HCT116 (cell line): ENCODE data around the gene VAT1. TPM values are rescaled to one million over a fixed set of nuclear protein-coding genes. Genes with fewer than 3 reads are reported as not detected.

Experiments
- ATAC-seq: fragments of 200-7000 bp; cut with Tn5 transposase; 2 replicates; pipeline ENCODE4 v1.9.1; 2020; ENCODE audit warnings: mild to moderate bottlenecking, moderate library complexity
- Bru-seq: library from RNA; stranded (reverse); fragments of 400-500 nt; gene quantifications from one replicate; lab custom pipeline; 2021; lab: Mats Ljungman, UMichigan
- BruChase-seq, 2 experiments: library from RNA; stranded (reverse); fragments of 400-500 nt; gene quantifications; one replicate each; lab custom pipeline; 2021; lab: Mats Ljungman, UMichigan
- BruUV-seq: library from RNA; stranded (reverse); fragments of 400-500 nt; replicated peaks from 2 replicates; lab custom pipeline; 2021; lab: Mats Ljungman, UMichigan
- CTCF ChIA-PET: fragments of 300-600 bp; sonication (Branson Sonifier 250); formaldehyde crosslinking; loops from one replicate; lab custom pipeline; 2021; ENCODE audit warnings: antibody characterized with exemption; lab: Charles Lee
- POLR2A ChIA-PET: fragments of 300-600, 350-600 bp; sonication (Branson Sonifier 250); formaldehyde crosslinking; loops from one replicate; lab custom pipeline; 2021; ENCODE audit warnings: antibody characterized with exemption; lab: Charles Lee
- RAD21 ChIA-PET, 2 experiments: fragments of 300-600 bp; sonication (Branson Sonifier 250); formaldehyde crosslinking; loops; one replicate each; lab custom pipeline; 2023; ENCODE audit warnings: low total read pairs in 2 of 2; ENCODE audit not compliant: uncharacterized antibody in 2 of 2, unreplicated experiment in 2 of 2, low non-redundant PET in 1 of 2; lab: Charles Lee
- DNase-seq: peaks from one replicate; pipeline ENCODE4 v3.0.0-alpha.2; 2010; ENCODE audit warnings: low read depth, low spot score
- H2AFZ ChIP-seq: fragments of 200-600 bp; shearing (Covaris generic), sonication (generic); 2 replicates; pipeline ENCODE4 v1.6.1; 2017; ENCODE audit warnings: low read depth, mixed run types, mixed read lengths, antibody characterized with exemption, low read length; ENCODE audit not compliant: poor library complexity, severe bottlenecking
- H3K27ac ChIP-seq: 2 replicates; pipeline ENCODE4 v1.5.1; 2012; ENCODE audit warnings: low read depth, low read length
- H3K27me3 ChIP-seq: fragments of 200-600 bp; sonication (generic); 2 replicates; pipeline ENCODE4 v1.6.1; 2016; ENCODE audit warnings: mixed run types, low read length, mixed read lengths; ENCODE audit not compliant: insufficient read depth
- H3K36me3 ChIP-seq, 2 experiments: fragments of 200-500 bp in 1 of 2; fragments of 200-600 bp in 1 of 2; sonication (Bioruptor generic) in 1 of 2; sonication (generic) in 1 of 2; 2 replicates each; pipeline versions ENCODE4 v1.5.1 to v1.6.1; 2014 to 2016; ENCODE audit warnings: low read length in 2 of 2, inconsistent platforms in 1 of 2, mixed read lengths in 1 of 2, mixed run types in 1 of 2; ENCODE audit not compliant: insufficient read depth in 2 of 2, control insufficient read depth in 1 of 2
- H3K4me1 ChIP-seq, 2 experiments: fragments of 200-600 bp in 1 of 2; sonication (generic) in 1 of 2; 2 replicates each; pipeline versions ENCODE4 v1.5.1 to v1.6.1; 2012 to 2017; ENCODE audit warnings: low read length in 2 of 2, inconsistent platforms in 1 of 2, mild to moderate bottlenecking in 1 of 2, mixed read lengths in 1 of 2, mixed run types in 1 of 2, moderate library complexity in 1 of 2; ENCODE audit not compliant: insufficient read depth in 2 of 2, control insufficient read depth in 1 of 2
- H3K4me2 ChIP-seq: fragments of 200-600 bp; sonication (generic); 2 replicates; pipeline ENCODE4 v1.6.1; 2017; ENCODE audit warnings: mixed run types, low read length, mixed read lengths
- H3K4me3 ChIP-seq, 2 experiments: fragments of 200-600 bp in 1 of 2; sonication (generic) in 1 of 2; replicated peaks in 1 of 2; 2 replicates each; pipeline ENCODE4 v1.5.1; 2011 to 2016; ENCODE audit warnings: low read length in 2 of 2, control low read depth in 1 of 2, low read depth in 1 of 2, mild to moderate bottlenecking in 1 of 2, mixed read lengths in 1 of 2, mixed run types in 1 of 2
- H3K79me2 ChIP-seq: fragments of 200-600 bp; sonication (generic); 2 replicates; pipeline ENCODE4 v1.6.1; 2017; ENCODE audit warnings: mild to moderate bottlenecking, mixed run types, low read length, moderate library complexity, mixed read lengths; ENCODE audit not compliant: insufficient read depth
- H3K9ac ChIP-seq: fragments of 200-600 bp; sonication (generic); 2 replicates; pipeline ENCODE4 v1.6.1; 2016; ENCODE audit warnings: low read length, mixed read lengths
- H3K9me2 ChIP-seq: fragments of 200-600 bp; sonication (generic), shearing (Covaris generic); 2 replicates; pipeline ENCODE4 v1.6.1; 2017; ENCODE audit warnings: mixed run types, mild to moderate bottlenecking, moderate library complexity; ENCODE audit not compliant: insufficient read depth
- H3K9me3 ChIP-seq, 2 experiments: fragments of 200-500 bp in 1 of 2; fragments of 200-600 bp in 1 of 2; sonication (Bioruptor generic) in 1 of 2; sonication (generic) in 1 of 2; 2 replicates each; pipeline ENCODE4 v1.6.1; 2014 to 2017; ENCODE audit warnings: low read length in 2 of 2, mixed read lengths in 2 of 2, inconsistent platforms in 1 of 2, low read depth in 1 of 2, mild to moderate bottlenecking in 1 of 2, mixed run types in 1 of 2, moderate library complexity in 1 of 2; ENCODE audit not compliant: control insufficient read depth in 1 of 2, insufficient read depth in 1 of 2
- H4K20me1 ChIP-seq: fragments of 200-600 bp; sonication (generic), shearing (Covaris generic); 2 replicates; pipeline ENCODE4 v1.6.1; 2017; ENCODE audit warnings: mixed run types, mild to moderate bottlenecking, moderate library complexity; ENCODE audit not compliant: insufficient read depth
- MAX ChIP-seq: IDR thresholded peaks from 2 replicates; pipeline ENCODE4 v1.6.1; 2012
- POLR2AphosphoS5 ChIP-seq: IDR thresholded peaks from 2 replicates; pipeline ENCODE4 v1.6.1; 2011; ENCODE audit warnings: mild to moderate bottlenecking, low read depth, low read length, moderate library complexity
- SIN3A ChIP-seq: IDR thresholded peaks from 2 replicates; pipeline ENCODE4 v1.6.1; 2012; ENCODE audit warnings: low read depth
- SP1 ChIP-seq: IDR thresholded peaks from 2 replicates; pipeline ENCODE4 v1.6.1; 2012; ENCODE audit warnings: low read depth
- ZFX ChIP-seq: fragments of 450-650 bp; IDR thresholded peaks from 2 replicates; pipeline ENCODE4 v1.6.1; 2017
- intact Hi-C: fragments of 100-400 bp; cut with micrococcal nuclease; formaldehyde crosslinking; loops from 2 replicates; pipeline ENCODE4 v1.10.0; 2022
- long read RNA-seq: library from polyadenylated mRNA; unstranded; transcript quantifications from one replicate; pipeline ENCODE4 v2.0.0, GENCODE V29; 2021; ENCODE audit not compliant: unreplicated experiment
- polyA plus RNA-seq: library from polyadenylated mRNA; unstranded; fragments of >200 nt; gene quantifications from 2 replicates; pipeline ENCODE4 v1.2.1, GENCODE V29; 2012; ENCODE audit warnings: missing spikeins
- total RNA-seq: library from RNA; stranded (reverse); gene quantifications from one replicate; pipeline ENCODE4 v1.2.1, GENCODE V29; 2021; ENCODE audit not compliant: unreplicated experiment
- TF ChIP-seq, protein P1 (sequence below): IDR thresholded peaks from 2 replicates; pipeline ENCODE4 v1.6.1; 2011; ENCODE audit warnings: mild to moderate bottlenecking, low read length, moderate library complexity; ENCODE audit not compliant: insufficient replicate concordance; ENCODE audit errors: extremely low read depth

Gene VAT1
- total RNA-seq: 197 TPM
- polyA plus RNA-seq: 247 and 289 TPM in 2 replicates
- Bru-seq, nascent RNA: percentile 72 among the genes with signal in this experiment
- percentile 96 among the genes with signal in this experiment for BruChase-seq, experiment 1, labeled RNA remaining after a 6-hour chase
- BruChase-seq, experiment 2, labeled RNA remaining after a 2-hour chase: percentile 90 among the genes with signal in this experiment
- long read RNA-seq, transcript VAT1-201 (6 exons, 2,734 nt): major isoform, 136 of 188 reads
- long read RNA-seq, partial matches to known transcripts: 5 of 188 reads
- long read RNA-seq, other reads (novel, unspliced or antisense): 46 of 188 reads

DNA sequence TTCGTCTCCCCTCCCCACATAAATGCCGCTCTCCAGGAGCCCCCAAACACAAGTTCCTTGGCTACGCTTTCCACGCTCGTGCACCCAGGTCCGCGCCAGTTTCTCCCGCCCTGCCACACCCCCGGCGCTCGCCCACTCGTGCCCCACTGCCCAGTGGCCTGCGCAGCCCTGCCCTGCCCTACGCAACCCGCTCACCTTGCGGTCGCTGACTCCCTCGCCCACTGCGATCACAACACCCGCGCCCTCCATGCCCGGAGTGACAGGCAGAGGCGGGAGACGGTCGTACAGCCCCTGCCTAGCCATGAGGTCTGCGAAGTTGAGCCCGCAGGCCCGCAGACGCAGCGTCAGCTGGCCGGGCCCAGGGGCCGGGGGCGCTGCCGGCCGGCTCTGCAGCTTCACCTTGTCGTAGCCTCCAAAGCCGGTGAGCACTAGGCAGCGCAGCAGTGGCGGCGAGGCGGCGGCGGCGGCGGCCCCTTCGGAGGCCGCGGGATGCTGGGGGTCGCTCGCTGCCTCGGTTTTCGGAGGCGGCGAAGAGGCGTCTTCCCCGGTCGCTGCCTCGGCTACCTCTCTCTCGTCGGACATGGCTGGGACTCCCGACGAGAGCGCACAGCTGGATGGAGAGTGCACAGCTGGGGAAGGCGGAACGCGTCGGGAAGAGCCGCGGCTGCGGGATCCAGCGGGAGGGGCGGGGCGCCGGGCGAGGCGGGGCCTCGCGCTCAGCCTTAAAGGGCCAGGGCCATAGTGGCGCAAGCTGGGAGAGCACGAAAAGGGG is at the start of gene VAT1:
Gene VAT1 (minus strand): TSS at position 645 of the 772 bp plus-strand sequence. CDS start 63 bp downstream, at position 582.
- RAD21 ChIA-PET: no interaction called here
- Histone ChIP-seq H3K9me3 (no peaks in the 10 kb centered on the region), H3K9ac (peak within 1 kb of the TSS; percentile 95), H3K27ac (peak within 1 kb of the TSS; percentile 88), H3K4me1 (peaks cover 9 to 42% of the 10 kb centered on the region in 2 experiments; a peak in 3 of 4 replicates), H3K4me2 (peak within 1 kb of the TSS; percentile 99), H3K27me3 (no peaks in the 10 kb centered on the region), H3K4me3 (peak within 1 kb of the TSS; percentile 92 to 99), H2AFZ (peak within 1 kb of the TSS; percentile 78), H3K9me2 (no peaks in the 10 kb centered on the region), H4K20me1 (no peaks in the 10 kb centered on the region), H3K36me3 (peaks cover 0 to 6% of the 10 kb centered on the region in 2 experiments; a peak in 3 of 4 replicates)
- ATAC-seq (peak; percentile 71), DNase-seq (peak; percentile 46)
- POLR2A ChIA-PET: interaction anchor here (0.5 to 3.9 kb wide), 7 partner anchors 16 to 366 kb away, joined by 3 to 21 read pairs (median 4); partner anchors contain the start of genes IFI35 and RPL27
- CTCF ChIA-PET: no interaction called here
- intact Hi-C loops: loop anchor here (2.0 to 5.0 kb wide), 2 partner anchors 149 to 365 kb away; partner anchors contain the start of gene NBR1
- no TSS peak for BruUV-seq
- TF ChIP-seq, protein P1, sequence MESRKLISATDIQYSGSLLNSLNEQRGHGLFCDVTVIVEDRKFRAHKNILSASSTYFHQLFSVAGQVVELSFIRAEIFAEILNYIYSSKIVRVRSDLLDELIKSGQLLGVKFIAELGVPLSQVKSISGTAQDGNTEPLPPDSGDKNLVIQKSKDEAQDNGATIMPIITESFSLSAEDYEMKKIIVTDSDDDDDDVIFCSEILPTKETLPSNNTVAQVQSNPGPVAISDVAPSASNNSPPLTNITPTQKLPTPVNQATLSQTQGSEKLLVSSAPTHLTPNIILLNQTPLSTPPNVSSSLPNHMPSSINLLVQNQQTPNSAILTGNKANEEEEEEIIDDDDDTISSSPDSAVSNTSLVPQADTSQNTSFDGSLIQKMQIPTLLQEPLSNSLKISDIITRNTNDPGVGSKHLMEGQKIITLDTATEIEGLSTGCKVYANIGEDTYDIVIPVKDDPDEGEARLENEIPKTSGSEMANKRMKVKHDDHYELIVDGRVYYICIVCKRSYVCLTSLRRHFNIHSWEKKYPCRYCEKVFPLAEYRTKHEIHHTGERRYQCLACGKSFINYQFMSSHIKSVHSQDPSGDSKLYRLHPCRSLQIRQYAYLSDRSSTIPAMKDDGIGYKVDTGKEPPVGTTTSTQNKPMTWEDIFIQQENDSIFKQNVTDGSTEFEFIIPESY: no peak
- TF ChIP-seq POLR2AphosphoS5: peak; percentile 78
- TF ChIP-seq MAX: peak; percentile 61
- TF ChIP-seq ZFX: no peak
- TF ChIP-seq SP1: peak; percentile 31; the same call in 1 of the 2 replicates
- peak; percentile 79 for TF ChIP-seq SIN3A
- TF ChIP-seq, all 23 proteins: peak for 4
- peaks cover 8% of the 10 kb centered on the region; the same call in 1 of the 2 replicates for H3K79me2 ChIP-seq
